H1 (cell line): ENCODE data around the gene MYO15A. TPM values are rescaled to one million over a fixed set of nuclear protein-coding genes. Genes with fewer than 3 reads are reported as not detected.

ENCODE experiments used
- KDM5A ChIP-seq: fragments of 200-600 bp; IDR thresholded peaks from 2 replicates; pipeline ENCODE4 v1.7.1; 2012; ENCODE audit warnings: mild to moderate bottlenecking, low read length, inconsistent platforms, mixed read lengths
- POLR2AphosphoS5 ChIP-seq: IDR thresholded peaks from 2 replicates; pipeline ENCODE4 v1.6.1; 2011; ENCODE audit warnings: low read depth, low read length
- SP1 ChIP-seq: IDR thresholded peaks from 2 replicates; pipeline ENCODE4 v1.6.1; 2011; ENCODE audit warnings: low read depth, low read length
- polyA plus RNA-seq, 7 experiments: library from polyadenylated mRNA; depleted of rRNA in 3 of 7; stranded (reverse) in 5 of 7; unstranded in 2 of 7; fragments of >200 nt in 5 of 7; fragments of 200-250 nt in 2 of 7; gene quantifications; 1 replicate in 5 of 7; 2 replicates in 1 of 7; 4 replicates in 1 of 7; pipeline versions ENCODE4 v1.2.1 to v1.2.3, GENCODE V29; 2011 to 2013; ENCODE audit warnings: missing spikeins in 2 of 7, mixed read lengths in 2 of 7
- total RNA-seq: library from RNA; stranded (reverse); fragmentation: NEBNext Ultra II Directional; extraction: Animal tissue kit (Norgen Biotek cat#: 25700); gene quantifications from 2 replicates; pipeline ENCODE4 v1.2.1, GENCODE V29; 2021
- TF ChIP-seq, protein P1 (sequence below), 3 experiments: IDR thresholded peaks; 1 replicate in 2 of 3; 2 replicates in 1 of 3; pipeline versions ENCODE4 v1.5.1 to v1.6.1; 2011; ENCODE audit warnings: low read length in 3 of 3, mild to moderate bottlenecking in 3 of 3, inconsistent platforms in 2 of 3, low read depth in 1 of 3, moderate library complexity in 1 of 3; ENCODE audit not compliant: insufficient read depth in 1 of 3; ENCODE audit errors: control extremely low read depth in 1 of 3

The MYO15A gene
- total and polyA plus RNA-seq, 2 of the 8 experiments (the other 6 are each of a cell fraction or from before 2014, with no cell fraction given): 1.6 to 4.2 TPM

DNA sequence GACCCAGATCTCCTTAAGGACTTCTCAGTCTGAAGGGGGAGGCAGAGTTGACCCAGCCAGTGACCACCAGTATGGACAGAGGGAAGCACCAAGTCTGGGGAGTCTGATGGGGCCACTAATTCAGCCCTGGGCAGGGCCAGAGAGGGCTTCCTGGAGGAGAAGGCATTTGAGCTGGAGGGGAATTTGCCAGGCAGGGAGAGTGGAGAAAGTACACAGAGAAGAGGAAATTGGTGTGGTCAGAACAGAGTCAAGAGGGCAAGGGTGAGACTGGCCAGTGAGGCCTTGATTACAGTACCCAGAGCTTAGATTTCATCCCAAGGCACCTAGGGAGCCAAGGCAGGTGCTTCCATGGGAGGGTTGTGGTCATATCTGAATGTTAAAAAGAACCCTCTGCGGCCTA is 36.3 kb downstream of the MYO15A start (continued):
- TF ChIP-seq, protein P1, sequence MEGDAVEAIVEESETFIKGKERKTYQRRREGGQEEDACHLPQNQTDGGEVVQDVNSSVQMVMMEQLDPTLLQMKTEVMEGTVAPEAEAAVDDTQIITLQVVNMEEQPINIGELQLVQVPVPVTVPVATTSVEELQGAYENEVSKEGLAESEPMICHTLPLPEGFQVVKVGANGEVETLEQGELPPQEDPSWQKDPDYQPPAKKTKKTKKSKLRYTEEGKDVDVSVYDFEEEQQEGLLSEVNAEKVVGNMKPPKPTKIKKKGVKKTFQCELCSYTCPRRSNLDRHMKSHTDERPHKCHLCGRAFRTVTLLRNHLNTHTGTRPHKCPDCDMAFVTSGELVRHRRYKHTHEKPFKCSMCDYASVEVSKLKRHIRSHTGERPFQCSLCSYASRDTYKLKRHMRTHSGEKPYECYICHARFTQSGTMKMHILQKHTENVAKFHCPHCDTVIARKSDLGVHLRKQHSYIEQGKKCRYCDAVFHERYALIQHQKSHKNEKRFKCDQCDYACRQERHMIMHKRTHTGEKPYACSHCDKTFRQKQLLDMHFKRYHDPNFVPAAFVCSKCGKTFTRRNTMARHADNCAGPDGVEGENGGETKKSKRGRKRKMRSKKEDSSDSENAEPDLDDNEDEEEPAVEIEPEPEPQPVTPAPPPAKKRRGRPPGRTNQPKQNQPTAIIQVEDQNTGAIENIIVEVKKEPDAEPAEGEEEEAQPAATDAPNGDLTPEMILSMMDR (IDR thresholded peaks at IDR 0.05; ENCODE audit: control extremely low read depth in 1 of 3, insufficient read depth in 1 of 3, low read depth in 1 of 3, low read length in 3 of 3): no peak
- TF ChIP-seq KDM5A (no peak), SP1 (no peak), POLR2AphosphoS5 (no peak)
